HG03280 (cell line): ENCODE results near the gene TMEM60.
"Not testable (repeated sequence)": the region's sequence is repeated elsewhere in the genome, so short reads cannot be mapped to it uniquely, and the experiment has no call there.

ENCODE experiments used
- ATAC-seq: cut with Tn5 transposase; IDR thresholded peaks from one replicate; pipeline ENCODE4 v1.9.1; 2021; ENCODE audit warnings: mild to moderate bottlenecking, moderate library complexity; ENCODE audit not compliant: unreplicated experiment

Gene TMEM60

GRCh38 chr7:77812290-77812685, 14.1 kb upstream of the TMEM60 start:
- ATAC-seq = no peak

GRCh38 chr7:77811516-77812289, 13.5 kb upstream of the TMEM60 start:
- no peak for ATAC-seq

GRCh38 chr7:77808517-77808916, 10.3 kb upstream of the TMEM60 start:
- ATAC-seq = no peak

- no peak for ATAC-seq
These were observed 8.2 kb upstream of the TMEM60 start for GRCh38 chr7:77806425-77806824.

GRCh38 chr7:77802557-77803405, 4.5 kb upstream of the TMEM60 start:
- no peak for ATAC-seq

GRCh38 chr7:77800730-77801129, 2.5 kb upstream of the TMEM60 start:
- no peak for ATAC-seq

GRCh38 chr7:77800158-77800557, 1.9 kb upstream of the TMEM60 start:
- ATAC-seq = no peak

- ATAC-seq = peak; percentile 0
These were observed 1.1 kb upstream of the TMEM60 start for GRCh38 chr7:77799078-77799964.

GRCh38 chr7:77797734-77798393, 370 bp downstream of the TMEM60 start:
- ATAC-seq = peak; percentile 32

GRCh38 chr7:77796960-77797359, 1.3 kb downstream of the TMEM60 start:
- no peak for ATAC-seq

GRCh38 chr7:77796109-77796508, 2.1 kb downstream of the TMEM60 start:
- no peak for ATAC-seq

- ATAC-seq = no peak
These were observed 4.2 kb downstream of the TMEM60 start for GRCh38 chr7:77794000-77794399.

- ATAC-seq = no peak
These were observed 6.3 kb downstream of the TMEM60 start for GRCh38 chr7:77791956-77792355.

GRCh38 chr7:77791336-77791735, 6.9 kb downstream of the TMEM60 start:
- no peak for ATAC-seq

- ATAC-seq = no peak
These were observed 9.8 kb downstream of the TMEM60 start for GRCh38 chr7:77788327-77788902.

GRCh38 chr7:77786741-77787140, 11.5 kb downstream of the TMEM60 start:
- no peak for ATAC-seq

- no peak for ATAC-seq
These were observed 12.2 kb downstream of the TMEM60 start for GRCh38 chr7:77786018-77786417.

- ATAC-seq = not testable (repeated sequence)
These were observed 13.8 kb downstream of the TMEM60 start for GRCh38 chr7:77784426-77784825.

- no peak for ATAC-seq
These were observed 14.7 kb downstream of the TMEM60 start for GRCh38 chr7:77783545-77783944.

GRCh38 chr7:77783111-77783510, 15.1 kb downstream of the TMEM60 start:
- ATAC-seq = no peak
